GM23338 (cell line): ENCODE data around the gene KLF11. TPM values are rescaled to one million over a fixed set of nuclear protein-coding genes. Genes with fewer than 3 reads are reported as not detected.

Source experiments
- ATAC-seq: fragments of 200-7000 bp; cut with Tn5 transposase; 3 replicates; pipeline ENCODE4 v1.9.1; 2020
- DNase-seq: peaks from one replicate; pipeline ENCODE4 v3.0.0-alpha.2; 2015; ENCODE audit warnings: low spot score
- H2AFZ ChIP-seq: fragments of 200-600 bp; sonication (generic); 2 replicates; pipeline ENCODE4 v1.8.0; 2016; ENCODE audit warnings: antibody characterized with exemption, mild to moderate bottlenecking, moderate library complexity
- H3F3A ChIP-seq: fragments of 200-600 bp; sonication (generic); replicated peaks from 2 replicates; pipeline ENCODE4 v1.8.0; 2017; ENCODE audit warnings: antibody characterized with exemption, mixed run types, low read depth
- H3K27ac ChIP-seq: fragments of 200-600 bp; sonication (generic); 2 replicates; pipeline ENCODE4 v1.6.1; 2016; ENCODE audit warnings: low read depth
- H3K27me3 ChIP-seq: fragments of 200-600 bp; sonication (generic); 2 replicates; pipeline ENCODE4 v1.8.0; 2016; ENCODE audit warnings: mild to moderate bottlenecking, mixed run types, moderate library complexity; ENCODE audit not compliant: insufficient read depth
- H3K36me3 ChIP-seq: fragments of 200-600 bp; sonication (generic); 2 replicates; pipeline ENCODE4 v1.8.0; 2016; ENCODE audit warnings: mild to moderate bottlenecking; ENCODE audit not compliant: insufficient read depth
- H3K4me1 ChIP-seq: fragments of 200-600 bp; sonication (generic); 2 replicates; pipeline ENCODE4 v1.8.0; 2016; ENCODE audit warnings: mild to moderate bottlenecking, moderate library complexity; ENCODE audit not compliant: insufficient read depth
- H3K4me2 ChIP-seq: fragments of 200-600 bp; sonication (generic); 2 replicates; pipeline ENCODE4 v1.7.1; 2017; ENCODE audit warnings: mixed run types
- H3K4me3 ChIP-seq: fragments of 200-600 bp; sonication (generic); 2 replicates; pipeline ENCODE4 v1.6.1; 2016; ENCODE audit warnings: mixed run types
- H3K79me2 ChIP-seq: fragments of 200-600 bp; sonication (generic); replicated peaks from 2 replicates; pipeline ENCODE4 v1.8.0; 2017; ENCODE audit warnings: mild to moderate bottlenecking; ENCODE audit not compliant: insufficient read depth
- H3K9me2 ChIP-seq: fragments of 200-600 bp; sonication (generic); 2 replicates; pipeline ENCODE4 v1.8.0; 2017; ENCODE audit not compliant: insufficient read depth
- H4K20me1 ChIP-seq: fragments of 200-600 bp; sonication (generic); replicated peaks from 2 replicates; pipeline ENCODE4 v1.8.0; 2017; ENCODE audit warnings: mild to moderate bottlenecking; ENCODE audit not compliant: insufficient read depth
- H3K27ac Mint-ChIP-seq: 2 replicates; pipeline ENCODE4 v1.8.0; 2020; ENCODE audit warnings: inconsistent platforms, mild to moderate bottlenecking, moderate library complexity, mixed read lengths
- H3K27me3 Mint-ChIP-seq: 3 replicates; pipeline ENCODE4 v1.8.0; 2022; ENCODE audit warnings: low read depth, mild to moderate bottlenecking, moderate library complexity, mixed read lengths, inconsistent platforms; ENCODE audit not compliant: insufficient read depth, poor library complexity
- H3K36me3 Mint-ChIP-seq: 3 replicates; pipeline ENCODE4 v1.8.0; 2021; ENCODE audit warnings: low read depth, mild to moderate bottlenecking, inconsistent platforms, moderate library complexity, mixed read lengths
- H3K4me1 Mint-ChIP-seq: 3 replicates; pipeline ENCODE4 v1.8.0; 2020; ENCODE audit warnings: mild to moderate bottlenecking, inconsistent platforms, mixed read lengths
- H3K4me3 Mint-ChIP-seq: 3 replicates; pipeline ENCODE4 v1.8.0; 2021; ENCODE audit warnings: moderate library complexity, mild to moderate bottlenecking, inconsistent platforms, mixed read lengths
- H3K9me3 Mint-ChIP-seq: 3 replicates; pipeline ENCODE4 v1.8.0; 2020; ENCODE audit warnings: moderate library complexity, mild to moderate bottlenecking, inconsistent platforms, mixed read lengths
- EZH2 ChIP-seq: fragments of 200-600 bp; sonication (generic); IDR thresholded peaks from one replicate; pipeline ENCODE4 v1.8.0; 2017; ENCODE audit warnings: antibody characterized with exemption, mild to moderate bottlenecking, low read depth; ENCODE audit not compliant: unreplicated experiment
- EZH2phosphoT487 ChIP-seq: fragments of 200-600 bp; sonication (generic); IDR thresholded peaks from one replicate; pipeline ENCODE4 v1.8.1; 2018; ENCODE audit warnings: antibody characterized with exemption; ENCODE audit not compliant: unreplicated experiment
- JUNB ChIP-seq: IDR thresholded peaks from one replicate; pipeline ENCODE4 v1.6.1; 2016; ENCODE audit warnings: antibody characterized with exemption; ENCODE audit not compliant: unreplicated experiment
- NANOG ChIP-seq: IDR thresholded peaks from 2 replicates; pipeline ENCODE4 v1.6.1; 2016; ENCODE audit warnings: antibody characterized with exemption, borderline replicate concordance
- STAT1 ChIP-seq: IDR thresholded peaks from one replicate; pipeline ENCODE4 v1.6.1; 2016; ENCODE audit warnings: antibody characterized with exemption; ENCODE audit not compliant: unreplicated experiment
- polyA plus RNA-seq: library from polyadenylated mRNA; unstranded; fragments of >200 nt; fragmentation: Nextera tagmentation; extraction: Ambion mirVana; gene quantifications from 2 replicates; pipeline ENCODE4 v1.2.1, GENCODE V29; 2016
- total RNA-seq: library from RNA; depleted of rRNA; stranded (reverse); fragments of >200 nt; shearing (Covaris generic); gene quantifications from 2 replicates; pipeline ENCODE4 v1.2.3, GENCODE V29; 2014
- TF ChIP-seq, protein P1 (sequence below): fragments of 250-450 bp; sonication (Bioruptor Pico); IDR thresholded peaks from 2 replicates; pipeline ENCODE4 v1.5.0; 2020; ENCODE audit warnings: mild to moderate bottlenecking, moderate library complexity
- TF ChIP-seq, protein P2 (sequence below): IDR thresholded peaks from 2 replicates; pipeline ENCODE4 v1.6.1; 2016; ENCODE audit warnings: antibody characterized with exemption
- TF ChIP-seq, protein P3 (sequence below), 2 experiments: fragments of 200-600 bp in 1 of 2; sonication (generic) in 1 of 2; conservative IDR thresholded peaks; 2 replicates each; pipeline versions ENCODE4 v1.5.1 to v1.6.1; 2016 to 2017; ENCODE audit warnings: antibody characterized with exemption in 2 of 2, low read depth in 2 of 2, mild to moderate bottlenecking in 2 of 2, moderate library complexity in 1 of 2

KLF11 gene
- total and polyA plus RNA-seq, 2 experiments from 2014 or later: 1.4 to 5.6 TPM

DNA sequence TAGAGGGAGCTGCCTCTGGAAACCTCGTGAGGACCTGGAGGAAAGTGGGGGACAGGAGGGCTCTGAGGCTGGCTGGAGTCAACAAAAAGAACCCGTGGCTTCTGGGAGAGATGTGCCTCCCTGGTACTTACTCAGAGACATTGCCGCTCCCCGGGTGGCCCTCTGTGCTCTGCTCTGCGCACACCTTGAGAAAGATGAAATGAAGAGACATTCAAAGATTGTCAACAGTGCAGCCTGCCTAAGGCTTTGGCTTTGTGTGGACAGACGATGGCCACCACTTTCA is 22.4 kb downstream of the KLF11 start (continued):
- TF ChIP-seq, protein P1, sequence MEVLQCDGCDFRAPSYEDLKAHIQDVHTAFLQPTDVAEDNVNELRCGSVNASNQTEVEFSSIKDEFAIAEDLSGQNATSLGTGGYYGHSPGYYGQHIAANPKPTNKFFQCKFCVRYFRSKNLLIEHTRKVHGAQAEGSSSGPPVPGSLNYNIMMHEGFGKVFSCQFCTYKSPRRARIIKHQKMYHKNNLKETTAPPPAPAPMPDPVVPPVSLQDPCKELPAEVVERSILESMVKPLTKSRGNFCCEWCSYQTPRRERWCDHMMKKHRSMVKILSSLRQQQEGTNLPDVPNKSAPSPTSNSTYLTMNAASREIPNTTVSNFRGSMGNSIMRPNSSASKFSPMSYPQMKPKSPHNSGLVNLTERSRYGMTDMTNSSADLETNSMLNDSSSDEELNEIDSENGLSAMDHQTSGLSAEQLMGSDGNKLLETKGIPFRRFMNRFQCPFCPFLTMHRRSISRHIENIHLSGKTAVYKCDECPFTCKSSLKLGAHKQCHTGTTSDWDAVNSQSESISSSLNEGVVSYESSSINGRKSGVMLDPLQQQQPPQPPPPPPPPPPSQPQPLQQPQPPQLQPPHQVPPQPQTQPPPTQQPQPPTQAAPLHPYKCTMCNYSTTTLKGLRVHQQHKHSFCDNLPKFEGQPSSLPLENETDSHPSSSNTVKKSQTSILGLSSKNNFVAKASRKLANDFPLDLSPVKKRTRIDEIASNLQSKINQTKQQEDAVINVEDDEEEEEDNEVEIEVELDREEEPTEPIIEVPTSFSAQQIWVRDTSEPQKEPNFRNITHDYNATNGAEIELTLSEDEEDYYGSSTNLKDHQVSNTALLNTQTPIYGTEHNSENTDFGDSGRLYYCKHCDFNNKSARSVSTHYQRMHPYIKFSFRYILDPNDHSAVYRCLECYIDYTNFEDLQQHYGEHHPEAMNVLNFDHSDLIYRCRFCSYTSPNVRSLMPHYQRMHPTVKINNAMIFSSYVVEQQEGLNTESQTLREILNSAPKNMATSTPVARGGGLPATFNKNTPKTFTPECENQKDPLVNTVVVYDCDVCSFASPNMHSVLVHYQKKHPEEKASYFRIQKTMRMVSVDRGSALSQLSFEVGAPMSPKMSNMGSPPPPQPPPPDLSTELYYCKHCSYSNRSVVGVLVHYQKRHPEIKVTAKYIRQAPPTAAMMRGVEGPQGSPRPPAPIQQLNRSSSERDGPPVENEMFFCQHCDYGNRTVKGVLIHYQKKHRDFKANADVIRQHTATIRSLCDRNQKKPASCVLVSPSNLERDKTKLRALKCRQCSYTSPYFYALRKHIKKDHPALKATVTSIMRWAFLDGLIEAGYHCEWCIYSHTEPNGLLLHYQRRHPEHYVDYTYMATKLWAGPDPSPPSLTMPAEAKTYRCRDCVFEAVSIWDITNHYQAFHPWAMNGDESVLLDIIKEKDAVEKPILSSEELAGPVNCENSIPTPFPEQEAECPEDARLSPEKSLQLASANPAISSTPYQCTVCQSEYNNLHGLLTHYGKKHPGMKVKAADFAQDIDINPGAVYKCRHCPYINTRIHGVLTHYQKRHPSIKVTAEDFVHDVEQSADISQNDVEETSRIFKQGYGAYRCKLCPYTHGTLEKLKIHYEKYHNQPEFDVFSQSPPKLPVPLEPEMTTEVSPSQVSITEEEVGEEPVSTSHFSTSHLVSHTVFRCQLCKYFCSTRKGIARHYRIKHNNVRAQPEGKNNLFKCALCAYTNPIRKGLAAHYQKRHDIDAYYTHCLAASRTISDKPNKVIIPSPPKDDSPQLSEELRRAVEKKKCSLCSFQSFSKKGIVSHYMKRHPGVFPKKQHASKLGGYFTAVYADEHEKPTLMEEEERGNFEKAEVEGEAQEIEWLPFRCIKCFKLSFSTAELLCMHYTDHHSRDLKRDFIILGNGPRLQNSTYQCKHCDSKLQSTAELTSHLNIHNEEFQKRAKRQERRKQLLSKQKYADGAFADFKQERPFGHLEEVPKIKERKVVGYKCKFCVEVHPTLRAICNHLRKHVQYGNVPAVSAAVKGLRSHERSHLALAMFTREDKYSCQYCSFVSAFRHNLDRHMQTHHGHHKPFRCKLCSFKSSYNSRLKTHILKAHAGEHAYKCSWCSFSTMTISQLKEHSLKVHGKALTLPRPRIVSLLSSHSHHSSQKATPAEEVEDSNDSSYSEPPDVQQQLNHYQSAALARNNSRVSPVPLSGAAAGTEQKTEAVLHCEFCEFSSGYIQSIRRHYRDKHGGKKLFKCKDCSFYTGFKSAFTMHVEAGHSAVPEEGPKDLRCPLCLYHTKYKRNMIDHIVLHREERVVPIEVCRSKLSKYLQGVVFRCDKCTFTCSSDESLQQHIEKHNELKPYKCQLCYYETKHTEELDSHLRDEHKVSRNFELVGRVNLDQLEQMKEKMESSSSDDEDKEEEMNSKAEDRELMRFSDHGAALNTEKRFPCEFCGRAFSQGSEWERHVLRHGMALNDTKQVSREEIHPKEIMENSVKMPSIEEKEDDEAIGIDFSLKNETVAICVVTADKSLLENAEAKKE (CRISPR knock-in tag): no peak
- no peak for TF ChIP-seq EZH2
- TF ChIP-seq JUNB: no peak
- no peak for TF ChIP-seq EZH2phosphoT487
- TF ChIP-seq, protein P2, sequence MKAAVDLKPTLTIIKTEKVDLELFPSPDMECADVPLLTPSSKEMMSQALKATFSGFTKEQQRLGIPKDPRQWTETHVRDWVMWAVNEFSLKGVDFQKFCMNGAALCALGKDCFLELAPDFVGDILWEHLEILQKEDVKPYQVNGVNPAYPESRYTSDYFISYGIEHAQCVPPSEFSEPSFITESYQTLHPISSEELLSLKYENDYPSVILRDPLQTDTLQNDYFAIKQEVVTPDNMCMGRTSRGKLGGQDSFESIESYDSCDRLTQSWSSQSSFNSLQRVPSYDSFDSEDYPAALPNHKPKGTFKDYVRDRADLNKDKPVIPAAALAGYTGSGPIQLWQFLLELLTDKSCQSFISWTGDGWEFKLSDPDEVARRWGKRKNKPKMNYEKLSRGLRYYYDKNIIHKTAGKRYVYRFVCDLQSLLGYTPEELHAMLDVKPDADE: no peak

DNA sequence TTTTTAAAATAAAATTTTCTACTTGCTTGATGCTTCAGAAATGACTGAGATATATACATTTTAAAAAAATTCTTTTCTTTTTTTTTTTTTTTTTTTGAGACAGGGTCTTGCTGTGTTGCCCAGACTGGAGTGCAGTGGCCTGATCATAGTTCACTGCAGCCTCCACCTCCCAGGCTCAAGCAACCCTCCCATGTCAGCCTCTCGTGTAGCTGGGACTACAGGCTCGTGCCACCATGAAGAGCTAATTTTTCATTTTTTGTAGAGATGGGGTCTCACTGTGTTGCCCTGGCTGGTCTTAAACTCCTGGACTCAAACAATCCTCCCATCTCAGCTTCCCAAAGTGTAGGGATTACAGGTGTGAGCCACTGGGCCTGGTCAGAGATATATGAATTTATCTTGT is 24.0 kb downstream of the KLF11 start:
- Mint-ChIP-seq H3K36me3 (peaks cover 4% of the 10 kb centered on the region; the same call in 1 of the 3 replicates), H3K27ac (no peak overlapping the region), H3K9me3 (peaks cover 10% of the 10 kb centered on the region; the same call in 2 of the 3 replicates), H3K27me3 (peaks cover 6% of the 10 kb centered on the region), H3K4me1 (peaks cover 10% of the 10 kb centered on the region), H3K4me3 (no peak overlapping the region)
- Histone ChIP-seq H3K79me2 (no peaks in the 10 kb centered on the region), H3K27ac (no peak overlapping the region), H3K27me3 (no peaks in the 10 kb centered on the region), H3K4me1 (no peaks in the 10 kb centered on the region; the same call in 1 of the 2 replicates), H2AFZ (no peak overlapping the region), H3K36me3 (no peaks in the 10 kb centered on the region), H4K20me1 (no peaks in the 10 kb centered on the region), H3F3A (no peaks in the 10 kb centered on the region), H3K4me3 (no peak overlapping the region), H3K9me2 (no peaks in the 10 kb centered on the region), H3K4me2 (no peak overlapping the region)
- ATAC-seq (no peak), DNase-seq (no peak)
- TF ChIP-seq, protein P3, sequence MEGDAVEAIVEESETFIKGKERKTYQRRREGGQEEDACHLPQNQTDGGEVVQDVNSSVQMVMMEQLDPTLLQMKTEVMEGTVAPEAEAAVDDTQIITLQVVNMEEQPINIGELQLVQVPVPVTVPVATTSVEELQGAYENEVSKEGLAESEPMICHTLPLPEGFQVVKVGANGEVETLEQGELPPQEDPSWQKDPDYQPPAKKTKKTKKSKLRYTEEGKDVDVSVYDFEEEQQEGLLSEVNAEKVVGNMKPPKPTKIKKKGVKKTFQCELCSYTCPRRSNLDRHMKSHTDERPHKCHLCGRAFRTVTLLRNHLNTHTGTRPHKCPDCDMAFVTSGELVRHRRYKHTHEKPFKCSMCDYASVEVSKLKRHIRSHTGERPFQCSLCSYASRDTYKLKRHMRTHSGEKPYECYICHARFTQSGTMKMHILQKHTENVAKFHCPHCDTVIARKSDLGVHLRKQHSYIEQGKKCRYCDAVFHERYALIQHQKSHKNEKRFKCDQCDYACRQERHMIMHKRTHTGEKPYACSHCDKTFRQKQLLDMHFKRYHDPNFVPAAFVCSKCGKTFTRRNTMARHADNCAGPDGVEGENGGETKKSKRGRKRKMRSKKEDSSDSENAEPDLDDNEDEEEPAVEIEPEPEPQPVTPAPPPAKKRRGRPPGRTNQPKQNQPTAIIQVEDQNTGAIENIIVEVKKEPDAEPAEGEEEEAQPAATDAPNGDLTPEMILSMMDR (conservative IDR thresholded peaks at IDR 0.05; ENCODE audit: low read depth in 2 of 2): no peak
- TF ChIP-seq, protein P2: no peak
- TF ChIP-seq STAT1: no peak
- TF ChIP-seq NANOG: no peak
